ENCODE results near the gene JAM2. TPM values are rescaled to one million over a fixed set of nuclear protein-coding genes. Genes with fewer than 3 reads are reported as not detected.
"Not testable (repeated sequence)": the region's sequence is repeated elsewhere in the genome, so short reads cannot be mapped to it uniquely, and the experiment has no call there.

The JAM2 gene
- total RNA-seq, 1 donor from 2014 or later, result 6.6 TPM

DNA sequence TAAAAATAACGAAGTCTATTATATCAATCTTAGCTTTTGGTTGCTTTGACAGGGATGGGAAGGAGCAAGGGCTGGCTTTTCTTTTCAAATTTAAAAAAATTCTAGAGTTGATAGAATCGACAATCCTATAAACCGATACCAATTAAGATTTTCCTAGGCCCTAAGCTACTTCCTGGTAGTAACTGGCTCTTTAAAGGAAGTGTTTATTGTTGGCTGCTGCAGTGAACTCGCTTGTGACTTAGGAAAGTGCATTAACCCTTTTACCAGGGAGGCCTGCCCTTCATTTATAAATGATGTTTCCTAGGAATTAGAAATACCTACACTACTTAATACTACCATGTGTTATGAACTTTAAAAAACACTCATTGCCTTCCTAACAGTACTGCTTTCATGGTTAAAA is 62.5 kb downstream of the JAM2 start:
- peaks cover 7% of the 10 kb centered on the region for H3K4me1 Mint-ChIP-seq (ENCODE audit: low read depth)
- no peak for DNase-seq (ENCODE audit: low spot score)
- no peaks in the 10 kb centered on the region for H3K27me3 Mint-ChIP-seq (ENCODE audit: low read depth)
- H3K27ac Mint-ChIP-seq (ENCODE audit: unreplicated experiment), result no peak overlapping the region
- H3K4me3 Mint-ChIP-seq (ENCODE audit: unreplicated experiment), result no peak overlapping the region
- H3K36me3 Mint-ChIP-seq (ENCODE audit: low read depth), result no peaks in the 10 kb centered on the region
- H3K9me3 Mint-ChIP-seq (ENCODE audit: low read depth), result no peaks in the 10 kb centered on the region
- TF ChIP-seq CTCF (IDR thresholded peaks at IDR 0.05), result no peak

GRCh38 chr21:25708467-25709065 is 69.5 kb downstream of the JAM2 start:
- no peaks in the 10 kb centered on the region for H3K4me1 Mint-ChIP-seq (ENCODE audit: low read depth)
- H3K36me3 Mint-ChIP-seq (ENCODE audit: low read depth), result peaks cover 2% of the 10 kb centered on the region
- DNase-seq (ENCODE audit: low spot score), result no peak
- no peak overlapping the region for H3K27ac Mint-ChIP-seq (ENCODE audit: unreplicated experiment)
- no peak overlapping the region for H3K4me3 Mint-ChIP-seq (ENCODE audit: unreplicated experiment)
- TF ChIP-seq CTCF (IDR thresholded peaks at IDR 0.05), result peak; percentile 95
- no peaks in the 10 kb centered on the region for H3K9me3 Mint-ChIP-seq (ENCODE audit: low read depth)
- H3K27me3 Mint-ChIP-seq (ENCODE audit: low read depth), result no peaks in the 10 kb centered on the region

DNA sequence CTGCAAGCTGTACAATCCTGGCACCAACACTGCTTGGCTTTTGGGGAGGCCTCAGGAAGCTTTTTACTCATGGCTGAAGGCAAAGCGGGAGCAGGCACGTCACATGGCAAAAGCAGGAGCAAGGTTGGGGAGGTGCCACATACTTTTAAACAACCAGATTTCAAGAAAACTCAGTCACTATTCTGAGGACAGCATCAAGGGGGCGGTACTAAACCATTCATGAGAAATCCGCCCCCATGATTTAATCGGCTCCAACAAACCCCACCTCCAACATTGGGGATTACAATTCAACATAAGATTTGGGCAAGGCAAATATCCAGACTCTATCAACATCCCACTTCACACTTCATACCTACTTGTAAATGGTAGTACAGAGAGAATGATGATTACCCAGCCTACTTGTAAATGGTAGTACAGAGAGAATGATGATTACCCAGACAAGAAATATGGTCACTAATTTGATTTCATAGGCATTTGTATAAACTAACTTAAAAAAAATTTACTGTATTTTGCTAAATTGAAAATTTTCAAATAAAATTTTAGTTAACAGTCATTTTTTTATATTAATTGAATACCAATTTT is 70.7 kb downstream of the JAM2 start:
- no peak for TF ChIP-seq CTCF (IDR thresholded peaks at IDR 0.05)
- Mint-ChIP-seq H3K4me3 (ENCODE audit: unreplicated experiment) (no peak overlapping the region), H3K9me3 (ENCODE audit: low read depth) (no peaks in the 10 kb centered on the region), H3K27me3 (ENCODE audit: low read depth) (no peaks in the 10 kb centered on the region), H3K36me3 (ENCODE audit: low read depth) (peaks cover 2% of the 10 kb centered on the region), H3K27ac (ENCODE audit: unreplicated experiment) (no peak overlapping the region), H3K4me1 (ENCODE audit: low read depth) (no peaks in the 10 kb centered on the region)
- DNase-seq (ENCODE audit: low spot score), result no peak

DNA sequence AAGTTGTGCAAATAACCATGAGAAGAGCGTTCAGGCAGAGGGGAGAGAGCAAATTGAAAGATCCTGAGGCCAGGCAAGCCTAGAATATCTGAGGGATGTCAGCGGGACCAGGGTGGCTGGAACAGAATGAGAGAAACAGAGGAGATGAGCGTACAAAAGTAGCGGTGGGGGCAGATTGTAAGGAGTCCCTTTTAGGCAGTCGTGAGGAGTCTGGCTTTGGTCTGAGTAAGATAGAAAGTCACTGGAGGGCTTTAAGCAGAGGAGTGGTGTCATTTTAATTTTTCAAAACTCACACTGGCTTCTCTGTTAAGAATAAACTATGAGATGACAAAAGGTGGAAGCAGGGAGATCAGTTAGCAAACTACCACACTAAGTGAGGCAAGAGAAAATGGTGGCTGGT is 71.5 kb downstream of the JAM2 start:
- no peak overlapping the region for H3K27ac Mint-ChIP-seq (ENCODE audit: unreplicated experiment)
- no peak overlapping the region for H3K4me3 Mint-ChIP-seq (ENCODE audit: unreplicated experiment)
- H3K36me3 Mint-ChIP-seq (ENCODE audit: low read depth), result peaks cover 2% of the 10 kb centered on the region
- H3K4me1 Mint-ChIP-seq (ENCODE audit: low read depth), result no peaks in the 10 kb centered on the region
- H3K9me3 Mint-ChIP-seq (ENCODE audit: low read depth), result no peaks in the 10 kb centered on the region
- no peak for TF ChIP-seq CTCF (IDR thresholded peaks at IDR 0.05)
- DNase-seq (ENCODE audit: low spot score), result no peak
- no peaks in the 10 kb centered on the region for H3K27me3 Mint-ChIP-seq (ENCODE audit: low read depth)

GRCh38 chr21:25714066-25714465 is 75.0 kb downstream of the JAM2 start:
- not testable (repeated sequence) for H3K36me3 Mint-ChIP-seq (ENCODE audit: low read depth); H3K27ac Mint-ChIP-seq (ENCODE audit: unreplicated experiment); H3K4me1 Mint-ChIP-seq (ENCODE audit: low read depth)

More at GRCh38 chr21:25714066-25714465, 75.0 kb downstream of the JAM2 start:
- DNase-seq (ENCODE audit: low spot score); H3K4me3 Mint-ChIP-seq (ENCODE audit: unreplicated experiment); H3K27me3 Mint-ChIP-seq (ENCODE audit: low read depth); H3K9me3 Mint-ChIP-seq (ENCODE audit: low read depth): not testable (repeated sequence)

Data from chondrocyte (in vitro differentiated cells).